Hematopoietic multipotent progenitor cell treated with erythropoietin and hydrocortisone succinate and interleukin-3 and kit ligand, for 6 days (in vitro differentiated cells): ENCODE results near the gene ORM2.

Experiments
- DNase-seq: peaks from one replicate; pipeline ENCODE4 v3.0.0-alpha.2; 2015

Gene ORM2

GRCh38 chr9:114371973-114372917 is 42.6 kb downstream of the ORM2 start:
- peak; percentile 78 for DNase-seq

- DNase-seq, result peak; percentile 85
Measured at GRCh38 chr9:114372921-114373448, 43.3 kb downstream of the ORM2 start.

- DNase-seq, result no peak
Measured at GRCh38 chr9:114373960-114374730, 44.5 kb downstream of the ORM2 start.

GRCh38 chr9:114374936-114375335 is 45.3 kb downstream of the ORM2 start:
- no peak for DNase-seq

- DNase-seq, result no peak
Measured at GRCh38 chr9:114375386-114376175, 45.9 kb downstream of the ORM2 start.

GRCh38 chr9:114376586-114377445 is 47.1 kb downstream of the ORM2 start:
- DNase-seq, result no peak

GRCh38 chr9:114378016-114378415 is 48.3 kb downstream of the ORM2 start:
- no peak for DNase-seq

GRCh38 chr9:114378883-114379282 is 49.2 kb downstream of the ORM2 start:
- no peak for DNase-seq
